H1 (cell line): ENCODE data around the gene VSX1. TPM values are rescaled to one million over a fixed set of nuclear protein-coding genes. Genes with fewer than 3 reads are reported as not detected.

Experiments used
- CTCF ChIA-PET: fragments of 300-600 bp; sonication (Branson Sonifier 250); formaldehyde crosslinking; loops from one replicate; lab custom pipeline; 2021; ENCODE audit not compliant: partially characterized antibody; lab: Charles Lee
- POLR2A ChIA-PET: fragments of 300-600 bp; sonication (Branson Sonifier 250); formaldehyde crosslinking; loops from one replicate; lab custom pipeline; 2021; ENCODE audit warnings: inconsistent platforms; ENCODE audit not compliant: partially characterized antibody; lab: Charles Lee
- DNase-seq, 2 experiments: peaks; one replicate each; pipeline versions ENCODE4 v3.0.0 to v3.0.0-alpha.2; 2010 to 2022; ENCODE audit warnings: low spot score in 2 of 2, low read depth in 1 of 2, mixed read lengths in 1 of 2
- FAIRE-seq: peaks from 2 replicates; lab custom pipeline; 2011; peaks lifted over from hg19 to GRCh38; lab: Jason Lieb, UNC
- H2AFZ ChIP-seq: 2 replicates; pipeline ENCODE4 v1.8.1; 2012; ENCODE audit warnings: low read length, inconsistent platforms
- H2AK5ac ChIP-seq: 2 replicates; pipeline ENCODE4 v1.6.1; 2013; ENCODE audit warnings: low read depth, low read length
- H2BK120ac ChIP-seq: replicated peaks from 2 replicates; pipeline ENCODE3; 2013; ENCODE audit warnings: low read depth, low read length, inconsistent platforms
- H2BK12ac ChIP-seq: 2 replicates; pipeline ENCODE4 v1.6.1; 2013; ENCODE audit warnings: low read depth, low read length
- H2BK15ac ChIP-seq: 2 replicates; pipeline ENCODE4 v1.6.1; 2013; ENCODE audit warnings: low read length
- H2BK20ac ChIP-seq: 2 replicates; pipeline ENCODE4 v1.6.1; 2013; ENCODE audit warnings: low read length
- H2BK5ac ChIP-seq: 2 replicates; pipeline ENCODE4 v1.6.1; 2013; ENCODE audit warnings: low read depth, low read length
- H3K14ac ChIP-seq: 2 replicates; pipeline ENCODE4 v1.6.1; 2013; ENCODE audit warnings: inconsistent platforms; ENCODE audit not compliant: insufficient read length
- H3K18ac ChIP-seq: 2 replicates; pipeline ENCODE4 v1.6.1; 2013; ENCODE audit warnings: low read length; ENCODE audit errors: extremely low read depth
- H3K23ac ChIP-seq: 2 replicates; pipeline ENCODE4 v1.6.1; 2013; ENCODE audit warnings: inconsistent platforms; ENCODE audit not compliant: insufficient read length
- H3K23me2 ChIP-seq: 2 replicates; pipeline ENCODE4 v1.6.1; 2013; ENCODE audit warnings: low read depth, low read length
- H3K27ac ChIP-seq: 2 replicates; pipeline ENCODE4 v1.6.1; 2011; ENCODE audit warnings: low read depth, low read length, inconsistent platforms
- H3K27me3 ChIP-seq, 4 experiments: replicated peaks in 1 of 4; 1 replicate in 1 of 4; 2 replicates in 3 of 4; pipeline versions ENCODE4 v1.6.1 to v1.8.1; 2011 to 2013; ENCODE audit warnings: low read length in 3 of 4, mild to moderate bottlenecking in 3 of 4, inconsistent platforms in 2 of 4, mixed read lengths in 2 of 4, moderate library complexity in 1 of 4; ENCODE audit not compliant: control insufficient read depth in 3 of 4, insufficient read depth in 3 of 4; ENCODE audit errors: extremely low read depth in 1 of 4
- H3K36me3 ChIP-seq, 4 experiments: 2 replicates each; pipeline versions ENCODE4 v1.6.1 to v1.8.1; 2011 to 2013; ENCODE audit warnings: mild to moderate bottlenecking in 4 of 4, low read length in 3 of 4, moderate library complexity in 2 of 4, control low read depth in 1 of 4, inconsistent platforms in 1 of 4; ENCODE audit not compliant: insufficient read depth in 4 of 4, control insufficient read depth in 2 of 4
- H3K4ac ChIP-seq: replicated peaks from 2 replicates; pipeline ENCODE3; 2013; ENCODE audit warnings: low read length, low read depth, mixed read lengths, inconsistent platforms; ENCODE audit not compliant: insufficient read length
- H3K4me1 ChIP-seq, 4 experiments: replicated peaks in 1 of 4; 1 replicate in 1 of 4; 2 replicates in 3 of 4; pipeline versions ENCODE4 v1.6.1 to v1.8.1; 2011 to 2013; ENCODE audit warnings: low read length in 3 of 4, inconsistent platforms in 2 of 4, mixed read lengths in 1 of 4; ENCODE audit not compliant: insufficient read depth in 4 of 4, control insufficient read depth in 3 of 4
- H3K4me2 ChIP-seq, 2 experiments: 2 replicates each; pipeline versions ENCODE4 v1.6.1 to v1.8.1; 2011 to 2013; ENCODE audit warnings: low read depth in 2 of 2, low read length in 2 of 2, control low read depth in 1 of 2, inconsistent platforms in 1 of 2, mild to moderate bottlenecking in 1 of 2; ENCODE audit not compliant: insufficient read depth in 1 of 2
- H3K4me3 ChIP-seq, 4 experiments: fragments of 200-600, 300-600 bp in 1 of 4; sonication (generic), shearing (Covaris generic), sonication (Bioruptor Twin) in 1 of 4; 2 replicates each; pipeline versions ENCODE4 v1.5.1 to v1.8.1; 2011 to 2016; ENCODE audit warnings: low read length in 4 of 4, low read depth in 3 of 4, control low read depth in 2 of 4, inconsistent platforms in 2 of 4, mild to moderate bottlenecking in 2 of 4, mixed read lengths in 1 of 4, moderate library complexity in 1 of 4; ENCODE audit not compliant: insufficient read depth in 2 of 4; ENCODE audit errors: extremely low read depth in 1 of 4
- H3K56ac ChIP-seq: replicated peaks from 2 replicates; pipeline ENCODE3; 2013; ENCODE audit warnings: low read depth, mild to moderate bottlenecking, mixed read lengths, low read length, inconsistent platforms; ENCODE audit not compliant: insufficient read length
- H3K79me1 ChIP-seq: 2 replicates; pipeline ENCODE4 v1.6.1; 2013; ENCODE audit warnings: low read depth, low read length, control low read depth
- H3K79me2 ChIP-seq, 2 experiments: 2 replicates each; pipeline versions ENCODE4 v1.6.1 to v1.8.1; 2012 to 2013; ENCODE audit warnings: low read length in 2 of 2, mild to moderate bottlenecking in 2 of 2, inconsistent platforms in 1 of 2; ENCODE audit not compliant: insufficient read depth in 2 of 2, control insufficient read depth in 1 of 2
- H3K9ac ChIP-seq, 4 experiments: replicated peaks in 1 of 4; 1 replicate in 1 of 4; 2 replicates in 3 of 4; pipeline versions ENCODE4 v1.6.1 to v1.8.1; 2011 to 2013; ENCODE audit warnings: low read depth in 3 of 4, low read length in 3 of 4, control low read depth in 2 of 4, mild to moderate bottlenecking in 2 of 4, moderate library complexity in 2 of 4, inconsistent platforms in 1 of 4; ENCODE audit errors: extremely low read depth in 1 of 4
- H3K9me3 ChIP-seq, 2 experiments: 2 replicates each; pipeline versions ENCODE4 v1.6.1 to v1.8.1; 2012 to 2013; ENCODE audit warnings: mild to moderate bottlenecking in 2 of 2, moderate library complexity in 2 of 2, control low read depth in 1 of 2, inconsistent platforms in 1 of 2, low read depth in 1 of 2, low read length in 1 of 2, mixed read lengths in 1 of 2; ENCODE audit not compliant: insufficient read depth in 2 of 2
- H4K20me1 ChIP-seq, 2 experiments: replicated peaks in 1 of 2; 2 replicates each; pipeline versions ENCODE3 to v1.8.1; 2011 to 2013; ENCODE audit warnings: inconsistent platforms in 2 of 2, low read length in 2 of 2, mild to moderate bottlenecking in 1 of 2; ENCODE audit not compliant: insufficient read depth in 2 of 2, control insufficient read depth in 1 of 2
- H4K5ac ChIP-seq: 2 replicates; pipeline ENCODE4 v1.6.1; 2013; ENCODE audit warnings: low read length, low read depth, mixed read lengths, inconsistent platforms; ENCODE audit not compliant: insufficient read length
- H4K8ac ChIP-seq: 2 replicates; pipeline ENCODE4 v1.8.0; 2013; ENCODE audit warnings: mild to moderate bottlenecking, moderate library complexity, low read length, inconsistent platforms; ENCODE audit not compliant: insufficient read depth; ENCODE audit errors: extremely low read depth
- H4K91ac ChIP-seq: replicated peaks from 2 replicates; pipeline ENCODE3; 2013; ENCODE audit warnings: low read length, mixed read lengths, inconsistent platforms; ENCODE audit not compliant: insufficient read length
- CTCF ChIP-seq, 3 experiments: IDR thresholded peaks; 1 replicate in 2 of 3; 2 replicates in 1 of 3; pipeline versions ENCODE4 v1.5.1 to v1.6.1; 2011; ENCODE audit warnings: low read length in 3 of 3, mild to moderate bottlenecking in 3 of 3, inconsistent platforms in 2 of 3, low read depth in 1 of 3, moderate library complexity in 1 of 3; ENCODE audit not compliant: insufficient read depth in 1 of 3; ENCODE audit errors: control extremely low read depth in 1 of 3
- JUND ChIP-seq: IDR thresholded peaks from 2 replicates; pipeline ENCODE4 v1.6.1; 2011; ENCODE audit warnings: mild to moderate bottlenecking, improper control_type of control experiment, low read length
- RAD21 ChIP-seq, 2 experiments: IDR thresholded peaks in 1 of 2; conservative IDR thresholded peaks in 1 of 2; 2 replicates each; pipeline ENCODE4 v1.6.1; 2011; ENCODE audit warnings: low read depth in 2 of 2, low read length in 2 of 2, improper control_type of control experiment in 1 of 2, inconsistent platforms in 1 of 2, mild to moderate bottlenecking in 1 of 2, moderate library complexity in 1 of 2
- WGBS, 2 experiments: shearing (Covaris generic) in 1 of 2; methylation state at CpG; one replicate each; pipeline versions ENCODE4 v1.1.6 to v1.1.7; 2013 to 2015; ENCODE audit warnings: low lambda C conversion rate in 2 of 2, mixed read lengths in 2 of 2, inconsistent platforms in 1 of 2, low coverage in 1 of 2, missing lambda C conversion rate in 1 of 2; ENCODE audit not compliant: insufficient replicate concordance in 2 of 2, insufficient coverage in 1 of 2, insufficient read length in 1 of 2; ENCODE audit errors: extremely low coverage in 1 of 2, missing lambda C conversion rate in 1 of 2; 5-methylcytosine and 5-hydroxymethylcytosine counted together
- polyA plus RNA-seq, 7 experiments: library from polyadenylated mRNA; depleted of rRNA in 3 of 7; stranded (reverse) in 5 of 7; unstranded in 2 of 7; fragments of >200 nt in 5 of 7; fragments of 200-250 nt in 2 of 7; gene quantifications; 1 replicate in 5 of 7; 2 replicates in 1 of 7; 4 replicates in 1 of 7; pipeline versions ENCODE4 v1.2.1 to v1.2.3, GENCODE V29; 2011 to 2013; ENCODE audit warnings: missing spikeins in 2 of 7, mixed read lengths in 2 of 7
- total RNA-seq: library from RNA; stranded (reverse); fragmentation: NEBNext Ultra II Directional; extraction: Animal tissue kit (Norgen Biotek cat#: 25700); gene quantifications from 2 replicates; pipeline ENCODE4 v1.2.1, GENCODE V29; 2021

Gene VSX1
- total and polyA plus RNA-seq, 2 of the 8 experiments (the other 6 are each of a cell fraction or from before 2014, with no cell fraction given) = 0.14 TPM; not detected in 1

DNA sequence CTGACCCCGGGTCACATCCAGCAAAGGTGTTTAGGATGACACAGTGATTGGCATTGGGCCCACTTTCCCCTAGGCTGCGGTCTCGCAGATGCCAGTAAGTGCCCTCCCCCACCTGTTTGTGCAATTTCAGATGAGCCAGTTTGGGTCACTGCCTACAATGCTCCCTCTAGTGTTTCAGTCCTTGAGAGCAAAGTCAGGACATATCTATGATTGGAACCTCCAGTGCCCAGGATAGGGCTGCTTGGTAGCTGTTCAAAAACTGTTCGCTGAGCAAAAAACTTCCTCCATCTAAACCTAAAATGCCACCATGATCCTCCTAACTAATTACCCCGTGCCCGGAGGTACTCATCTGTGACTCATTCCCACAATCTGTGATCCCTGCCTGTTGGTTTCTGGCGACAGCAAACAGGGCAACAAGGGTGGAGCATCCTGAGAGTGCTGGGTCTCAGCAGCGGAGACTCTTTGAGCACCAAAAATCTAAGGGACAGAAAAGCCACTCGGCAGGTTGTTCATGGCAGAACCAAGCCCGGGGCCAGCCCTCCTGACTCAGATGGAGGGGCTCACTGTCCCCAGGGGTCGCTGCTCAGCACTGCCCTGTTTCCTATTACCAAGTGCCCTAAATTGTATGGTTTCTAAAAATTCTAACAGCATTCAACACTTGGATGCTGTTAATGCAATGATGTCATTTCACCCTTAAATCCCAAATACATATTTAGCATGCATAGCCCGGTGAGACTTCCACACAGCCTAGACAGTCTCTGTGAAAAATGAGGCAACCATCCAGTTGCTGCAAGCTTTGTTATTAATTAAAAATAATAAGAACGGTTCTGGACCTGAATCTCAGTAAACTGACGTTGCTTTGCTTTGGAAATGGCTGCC is 5.0 kb downstream of the VSX1 start:
- Histone ChIP-seq H2BK12ac (no peak overlapping the region), H2BK20ac (no peak overlapping the region), H3K9me3 (no peaks in the 10 kb centered on the region), H3K23ac (no peak overlapping the region), H2BK15ac (no peak overlapping the region), H4K8ac (no peak overlapping the region), H3K18ac (no peak overlapping the region), H3K4ac (no peak overlapping the region), H4K5ac (no peak overlapping the region), H2AK5ac (no peak overlapping the region), H4K91ac (no peak overlapping the region)
- CTCF ChIA-PET = interaction anchor here (0.6 to 2.8 kb wide), 9 partner anchors 9 to 110 kb away, joined by 3 to 8 read pairs (median 3); no protein-coding TSS in a partner anchor
- POLR2A ChIA-PET = interaction anchor here (1.3 kb wide), 1 partner anchor 118 kb away, joined by 3 read pairs; the partner anchor contains the start of gene ENTPD6
- TF ChIP-seq JUND (no peak), CTCF (IDR thresholded peaks at IDR 0.05; ENCODE audit: control extremely low read depth in 1 of 3, insufficient read depth in 1 of 3, low read depth in 1 of 3, low read length in 3 of 3) (peak; percentile 15 to 44 (median 25); a peak in 3 of 4 replicates), RAD21 (IDR thresholded peaks at IDR 0.05 in 1 of 2, conservative IDR thresholded peaks at IDR 0.05 in 1 of 2; ENCODE audit: low read depth in 2 of 2, low read length in 2 of 2) (peak in 1 of 2 experiments; percentile 27; a peak in 2 of 4 replicates)
- TF ChIP-seq, all 59 proteins: peak for 2
- no peak overlapping the region for H2AFZ ChIP-seq
- H3K4me2 ChIP-seq = peak overlapping the region; percentile 70 to 82
- no peak overlapping the region for H3K56ac ChIP-seq
- H3K14ac ChIP-seq = no peak overlapping the region
- H3K9ac ChIP-seq = no peak overlapping the region
- no peak overlapping the region for H2BK5ac ChIP-seq
- DNase-seq (no peak), FAIRE-seq (no peak)
- H3K79me1 ChIP-seq = no peaks in the 10 kb centered on the region
- WGBS, 2 experiments = 46% methylated on average over 14 of the region's 14 CpGs; no CpG with 5 or more reads in 1 of the 2 experiments
- H3K4me1 ChIP-seq = peaks cover 0 to 7% (median 1%) of the 10 kb centered on the region in 4 experiments; a peak in 3 of 7 replicates
- H2BK120ac ChIP-seq = no peak overlapping the region
- H3K4me3 ChIP-seq = peak overlapping the region; percentile 15 to 51 (median 24); a peak in 5 of 8 replicates
- no peak overlapping the region for H3K27ac ChIP-seq
- H3K36me3 ChIP-seq = no peaks in the 10 kb centered on the region; a peak in 1 of 8 replicates
- peaks cover 7% of the 10 kb centered on the region; the same call in 1 of the 2 replicates for H3K23me2 ChIP-seq
- H3K79me2 ChIP-seq = no peaks in the 10 kb centered on the region
- no peaks in the 10 kb centered on the region for H4K20me1 ChIP-seq
- peaks cover 22 to 52% (median 48%) of the 10 kb centered on the region in 4 experiments for H3K27me3 ChIP-seq
